GM19324 (cell line): ENCODE data around the gene CA5A.
"Not testable (repeated sequence)": the region's sequence is repeated elsewhere in the genome, so short reads cannot be mapped to it uniquely, and the experiment has no call there.

Experiments
- ATAC-seq: cut with Tn5 transposase; IDR thresholded peaks from one replicate; pipeline ENCODE4 v1.9.1; 2021; ENCODE audit warnings: mild to moderate bottlenecking, moderate library complexity; ENCODE audit not compliant: unreplicated experiment, low FRiP score

CA5A gene

DNA sequence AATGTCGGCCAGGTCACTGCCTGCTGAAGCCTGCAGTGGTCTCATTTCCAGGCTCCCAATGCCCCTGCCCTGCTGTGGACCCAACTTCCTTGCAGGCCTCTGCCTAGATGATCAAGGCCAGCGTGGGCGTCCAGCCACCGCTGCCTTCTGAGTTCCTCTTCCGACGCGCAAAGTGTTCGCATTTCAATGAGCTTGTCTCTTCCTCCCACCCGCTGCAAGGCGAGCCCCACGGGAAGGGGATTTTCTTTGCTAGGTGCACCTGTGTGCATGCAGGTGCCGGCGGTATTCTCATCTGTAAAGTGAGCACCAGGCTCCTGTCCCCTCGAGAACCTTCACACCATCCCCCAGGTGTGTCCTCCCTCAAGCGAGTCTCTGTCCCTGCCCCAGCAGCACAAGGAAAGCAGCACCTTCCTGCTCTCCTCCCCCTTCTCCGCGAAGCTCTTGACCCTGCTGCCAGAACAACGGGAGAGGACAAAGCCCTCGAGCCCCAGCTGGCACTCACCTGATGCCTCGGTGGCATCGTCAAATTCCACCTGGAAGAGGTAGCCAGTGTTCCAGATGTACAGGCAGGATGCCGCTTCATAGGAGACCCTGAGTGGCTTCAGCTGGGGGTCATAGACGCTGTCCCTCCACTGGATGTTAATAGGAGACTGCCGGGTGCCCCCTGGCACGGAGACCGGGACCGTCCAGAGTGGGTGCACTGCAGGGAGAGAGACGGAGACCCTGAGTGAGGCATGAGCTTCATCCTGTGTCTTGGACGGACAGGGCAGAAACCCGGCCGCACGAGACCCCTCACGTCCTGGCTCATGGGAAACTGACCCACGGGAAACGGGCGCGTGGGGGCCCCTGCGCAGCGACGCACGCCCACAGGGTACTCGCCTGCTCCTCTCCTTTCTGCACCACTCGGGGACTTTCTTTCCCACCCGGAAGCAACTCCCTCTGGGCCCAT is 9.8 kb downstream of the CA5A start:
- no peak for ATAC-seq

DNA sequence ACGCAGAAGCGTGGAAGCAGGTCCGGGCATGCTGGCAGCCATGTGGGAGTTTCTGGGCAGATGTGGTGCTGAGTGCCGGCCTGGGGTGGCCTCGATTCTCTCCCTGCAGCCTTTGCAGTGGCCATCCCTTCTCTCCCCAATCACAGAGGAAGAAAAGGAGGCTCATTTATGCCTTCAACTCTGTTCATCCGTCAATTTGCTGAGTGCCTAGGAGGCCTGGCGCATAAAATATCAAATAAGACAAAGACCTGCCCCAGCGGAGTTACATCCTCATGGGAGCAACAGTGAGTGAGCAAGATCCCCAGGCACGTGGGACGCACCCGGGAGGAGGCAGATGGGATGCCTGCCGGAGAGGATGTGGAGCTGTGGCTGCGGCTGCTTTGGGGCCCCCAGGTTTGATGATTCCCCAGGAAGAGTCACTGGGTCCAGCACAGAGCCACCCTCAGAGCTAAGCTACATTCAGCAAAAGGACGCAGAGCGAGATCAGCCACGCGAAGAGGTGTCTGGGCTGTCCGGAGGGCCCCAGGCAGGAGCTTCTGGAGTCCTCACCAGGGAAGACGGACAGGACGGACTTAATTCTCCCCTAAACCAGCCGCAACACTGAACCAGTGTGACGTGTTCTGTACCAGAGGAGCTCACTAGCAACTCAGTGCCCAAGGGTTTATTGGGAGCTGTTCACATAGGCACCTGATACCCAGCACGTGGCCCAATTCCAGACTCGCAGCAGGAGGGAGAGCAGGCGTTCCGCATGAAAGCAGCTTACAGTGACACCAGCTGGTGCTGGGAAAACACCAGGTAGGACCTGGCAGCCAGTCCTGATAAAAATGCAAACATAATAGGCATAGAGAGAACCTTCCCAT is 11.3 kb downstream of the CA5A start:
- no peak for ATAC-seq

DNA sequence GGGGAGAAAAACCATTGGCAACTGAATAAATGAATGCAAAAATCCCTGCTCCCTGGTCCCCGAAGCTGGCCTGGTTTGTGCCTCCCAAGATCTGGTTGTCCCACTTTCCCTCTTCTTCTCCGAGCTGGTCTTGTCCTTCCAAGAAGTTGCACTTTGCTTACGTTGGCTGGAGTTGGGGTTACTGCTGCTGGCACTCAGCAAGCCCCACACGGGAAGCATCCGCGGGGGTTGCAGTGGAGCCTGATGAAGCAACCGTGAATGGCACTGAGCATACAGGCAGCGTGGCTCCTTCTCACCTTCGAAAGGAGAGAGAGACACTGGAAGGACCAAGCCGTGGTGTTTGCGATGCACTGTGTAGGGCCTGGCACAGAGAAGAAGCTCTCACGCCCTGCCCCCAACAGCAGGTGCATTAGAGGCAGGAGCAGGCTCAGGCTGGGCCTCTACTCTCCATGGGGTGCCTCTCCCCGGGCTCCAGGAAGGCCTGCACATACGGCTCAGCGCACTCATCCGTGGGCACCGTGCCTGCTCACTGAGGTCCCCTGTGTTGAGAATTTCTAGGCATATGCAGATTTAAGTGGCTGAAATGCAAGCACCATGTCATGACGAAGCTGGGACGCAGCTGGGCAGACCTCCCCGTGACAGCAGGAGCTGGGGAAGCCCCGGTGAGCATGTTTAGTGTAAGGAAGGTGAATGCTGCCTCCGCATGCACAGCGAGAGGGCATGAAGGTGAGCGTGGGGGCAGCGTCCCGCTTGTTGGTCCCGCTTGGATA is 12.1 kb downstream of the CA5A start:
- ATAC-seq = no peak

DNA sequence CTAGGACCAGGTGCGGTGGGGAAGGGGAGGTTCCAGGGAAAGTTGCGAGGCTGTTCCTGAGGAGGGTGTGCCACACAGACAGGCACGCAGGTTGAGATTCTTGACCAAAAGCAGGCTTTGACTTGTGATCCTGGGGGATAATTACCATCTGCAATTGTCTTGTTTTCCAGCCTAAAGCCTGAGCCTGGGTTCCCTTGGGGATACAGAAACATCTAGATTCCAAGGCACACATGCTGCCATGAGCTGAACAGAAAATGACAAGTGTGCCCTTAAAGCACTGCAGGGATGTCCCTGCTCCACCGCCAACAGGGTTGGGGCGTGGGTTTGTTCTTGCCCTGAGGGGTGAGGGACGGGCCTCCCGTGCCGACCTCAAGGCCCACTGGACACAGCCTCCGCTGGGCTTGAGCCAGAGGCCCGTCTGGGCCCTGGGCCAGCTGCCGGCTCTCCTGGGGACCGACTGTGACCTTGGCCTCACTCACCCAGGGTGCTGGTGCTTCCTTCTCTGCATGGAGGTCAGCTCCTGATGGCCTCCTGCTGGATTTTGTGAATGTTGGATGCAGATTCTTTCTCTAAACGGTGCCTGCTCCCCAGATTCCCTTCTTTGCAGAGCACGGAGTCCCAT is 14.0 kb downstream of the CA5A start:
- no peak for ATAC-seq

DNA sequence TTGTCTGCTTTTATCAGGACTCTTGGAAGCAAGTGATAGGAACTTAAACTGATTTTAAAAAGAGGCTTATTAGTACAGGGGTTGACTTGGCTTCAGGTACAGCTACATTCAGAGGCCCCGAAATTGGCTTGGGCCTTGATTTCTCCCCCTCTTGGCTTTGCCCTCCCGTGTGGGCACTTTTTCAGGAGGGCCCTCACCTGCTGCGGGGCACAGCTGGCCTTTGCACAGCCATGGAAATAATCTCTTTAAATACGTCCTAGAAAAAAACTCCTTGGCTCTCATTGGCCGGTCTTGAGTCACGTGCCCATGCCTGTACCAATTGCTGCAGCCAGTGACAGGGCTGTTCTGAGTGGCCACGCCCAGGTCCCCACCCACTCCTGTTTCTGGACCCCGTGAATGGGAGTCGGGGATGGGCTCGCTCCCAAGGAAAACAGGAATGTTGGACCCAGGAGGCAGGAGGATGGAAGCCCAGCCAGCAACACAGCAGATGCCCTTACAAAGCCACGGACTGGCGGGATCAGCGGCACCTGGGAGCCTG is 15.0 kb downstream of the CA5A start:
- no peak for ATAC-seq

DNA sequence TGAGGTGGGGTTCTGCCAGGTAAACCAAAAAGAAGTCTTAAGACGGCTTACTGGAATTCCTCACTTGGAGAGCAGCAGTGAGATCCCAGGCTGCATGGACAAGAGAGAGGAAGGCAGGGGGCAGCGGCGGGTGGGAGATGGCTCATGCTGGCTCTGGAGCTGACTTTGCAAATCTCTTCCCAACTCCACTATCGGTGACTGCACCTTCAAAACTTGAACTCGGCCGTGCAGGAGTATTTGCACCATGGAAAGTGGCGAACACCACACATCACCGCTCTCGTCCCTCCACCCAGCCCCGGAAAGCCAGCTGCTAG is 16.7 kb downstream of the CA5A start:
- ATAC-seq = no peak

DNA sequence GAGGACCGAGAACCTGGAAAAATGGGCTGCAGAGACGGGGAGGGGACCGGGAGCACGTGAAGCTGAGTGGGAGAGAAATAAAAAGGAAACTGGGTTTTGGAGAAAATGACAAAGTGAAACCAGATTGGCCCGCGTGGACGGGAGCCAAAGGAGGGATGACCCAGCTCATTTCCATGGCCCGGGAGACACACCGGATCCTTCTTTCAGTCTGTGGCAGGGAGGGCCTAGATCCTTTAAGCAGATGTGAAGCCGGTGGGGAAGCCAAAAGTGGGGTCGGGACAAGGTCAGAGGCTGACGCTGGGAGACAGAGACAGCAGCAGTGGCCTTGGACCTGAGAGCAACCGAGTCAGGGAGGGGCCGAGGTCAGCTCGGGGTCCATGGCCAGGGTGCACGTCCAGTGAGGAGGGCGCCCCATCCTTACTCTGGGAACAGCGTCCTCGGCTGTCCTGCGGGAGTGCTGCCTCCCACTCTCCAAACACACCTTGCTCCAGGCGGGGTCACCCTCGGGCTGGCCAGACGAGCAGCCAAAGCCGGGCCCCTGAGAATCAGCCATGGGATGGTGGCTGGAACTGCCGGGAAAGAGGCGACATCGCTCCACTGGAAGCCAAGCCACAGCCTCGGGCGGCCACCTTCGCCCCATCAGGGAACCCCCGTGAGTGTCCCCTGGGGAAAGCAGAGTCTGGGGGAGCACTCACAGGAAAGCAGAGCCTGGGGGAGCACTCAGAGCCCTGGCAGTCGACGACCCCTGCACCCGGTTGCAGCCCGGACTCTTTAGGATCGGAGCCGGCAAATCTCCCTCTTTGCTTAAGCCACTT is 17.3 kb downstream of the CA5A start:
- ATAC-seq = no peak

DNA sequence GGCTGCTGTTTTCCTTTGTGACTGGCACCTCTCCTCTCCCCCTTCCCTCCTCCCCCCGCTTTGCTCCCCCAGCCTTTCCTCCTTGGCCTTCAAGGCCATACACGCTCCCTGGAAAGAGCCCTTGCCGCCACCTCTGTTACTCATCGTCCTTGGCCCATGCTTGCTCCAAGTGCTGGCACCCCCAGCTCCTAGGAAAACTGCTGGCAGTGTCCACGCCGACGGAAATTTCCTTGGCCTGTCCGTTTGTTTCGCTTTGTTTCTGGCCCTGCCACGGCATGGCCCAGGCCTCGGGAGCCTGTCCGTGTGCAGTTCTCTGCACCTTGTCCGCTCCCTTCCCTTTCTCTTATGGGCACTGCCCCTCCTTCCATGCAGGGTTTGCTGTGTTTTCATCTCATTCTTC is 18.0 kb downstream of the CA5A start:
- ATAC-seq = no peak

DNA sequence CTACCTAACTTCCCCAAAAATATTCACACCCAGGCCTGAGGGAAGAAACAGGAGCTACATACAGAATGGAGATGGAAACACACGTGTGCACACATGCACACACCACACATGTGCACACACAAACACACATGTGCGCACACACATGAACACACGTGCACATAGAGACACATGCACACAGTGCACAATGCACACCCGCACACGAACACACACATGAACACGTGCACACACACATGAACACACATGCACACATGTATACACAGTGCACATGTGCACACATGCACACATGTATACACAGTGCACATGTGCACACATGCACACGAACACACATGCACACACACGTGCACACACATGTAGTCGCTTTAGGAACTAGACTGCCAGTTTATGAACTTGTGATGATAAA is 18.8 kb downstream of the CA5A start:
- no peak for ATAC-seq

DNA sequence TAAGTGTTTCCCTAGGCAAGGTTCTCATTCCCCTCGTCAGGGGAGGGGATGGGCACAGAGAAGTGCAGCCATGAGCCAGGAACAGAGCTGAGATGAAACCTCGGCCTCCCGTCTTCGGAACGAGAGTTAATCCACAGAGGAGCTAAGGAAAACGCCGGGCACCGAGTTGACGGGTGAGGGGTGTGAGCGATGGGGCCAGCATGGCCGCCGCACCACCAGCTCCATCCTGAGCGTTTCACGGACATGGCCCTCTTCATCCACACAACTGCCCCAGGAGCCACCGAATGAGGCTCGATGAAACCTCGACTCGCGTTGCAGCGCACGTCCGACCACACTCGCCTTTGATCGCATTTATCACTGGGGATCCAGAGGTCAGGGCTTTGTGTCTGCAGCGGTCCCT is 21.5 kb downstream of the CA5A start:
- ATAC-seq = no peak

DNA sequence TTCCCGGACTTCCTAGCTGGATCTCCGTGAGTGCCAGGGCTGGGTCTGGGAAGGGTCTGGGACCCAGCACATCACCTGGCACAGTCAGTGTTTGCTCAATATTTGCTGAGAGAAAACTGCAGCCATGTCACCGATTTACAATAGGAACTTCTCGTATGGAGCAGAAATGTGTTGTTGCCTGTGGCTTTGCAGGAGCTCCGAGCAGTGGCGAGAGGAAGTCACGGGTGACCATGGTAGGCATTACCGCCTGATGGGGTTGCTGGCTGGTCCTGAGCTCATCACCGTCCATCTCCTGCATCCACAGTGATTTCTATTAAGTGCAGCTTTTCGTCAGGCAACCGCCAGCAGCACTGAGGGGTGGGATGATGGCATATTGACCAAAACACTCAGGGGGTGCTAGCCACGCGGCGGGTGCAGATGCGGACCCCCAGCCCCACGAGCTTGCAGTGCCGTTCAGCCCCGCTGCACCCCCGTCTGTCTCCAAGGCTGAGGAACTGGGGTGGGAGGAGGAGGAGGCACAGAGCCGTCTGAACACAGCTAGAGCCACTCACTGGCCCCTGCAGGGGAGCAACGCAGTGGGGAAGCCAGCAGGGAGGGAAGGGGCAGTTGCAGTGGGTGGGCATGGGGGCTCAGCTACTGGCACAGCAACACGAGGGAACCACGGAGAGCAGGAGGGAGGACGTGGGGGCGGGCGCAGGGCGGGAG is 22.2 kb downstream of the CA5A start:
- not testable (repeated sequence) for ATAC-seq

DNA sequence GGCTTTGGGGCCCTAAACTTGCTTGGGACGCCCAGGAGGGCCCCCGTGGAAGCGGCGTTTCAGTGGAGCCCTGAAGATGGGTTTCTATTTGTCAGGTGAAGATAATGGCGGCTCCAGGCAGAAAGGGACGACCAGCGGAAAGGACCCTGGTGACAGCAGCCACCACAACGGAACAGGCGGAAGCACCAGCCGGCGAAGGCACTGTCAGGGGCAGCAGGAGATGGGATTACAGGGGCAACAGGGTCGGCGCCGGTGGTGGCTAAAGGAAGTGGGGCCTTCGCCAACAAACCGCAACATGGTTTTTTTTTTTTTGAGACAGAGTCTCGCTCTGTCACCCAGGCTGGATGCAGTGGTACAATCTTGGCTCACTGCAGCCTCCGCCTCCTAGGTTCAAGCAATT is 23.6 kb downstream of the CA5A start:
- ATAC-seq = not testable (repeated sequence)

DNA sequence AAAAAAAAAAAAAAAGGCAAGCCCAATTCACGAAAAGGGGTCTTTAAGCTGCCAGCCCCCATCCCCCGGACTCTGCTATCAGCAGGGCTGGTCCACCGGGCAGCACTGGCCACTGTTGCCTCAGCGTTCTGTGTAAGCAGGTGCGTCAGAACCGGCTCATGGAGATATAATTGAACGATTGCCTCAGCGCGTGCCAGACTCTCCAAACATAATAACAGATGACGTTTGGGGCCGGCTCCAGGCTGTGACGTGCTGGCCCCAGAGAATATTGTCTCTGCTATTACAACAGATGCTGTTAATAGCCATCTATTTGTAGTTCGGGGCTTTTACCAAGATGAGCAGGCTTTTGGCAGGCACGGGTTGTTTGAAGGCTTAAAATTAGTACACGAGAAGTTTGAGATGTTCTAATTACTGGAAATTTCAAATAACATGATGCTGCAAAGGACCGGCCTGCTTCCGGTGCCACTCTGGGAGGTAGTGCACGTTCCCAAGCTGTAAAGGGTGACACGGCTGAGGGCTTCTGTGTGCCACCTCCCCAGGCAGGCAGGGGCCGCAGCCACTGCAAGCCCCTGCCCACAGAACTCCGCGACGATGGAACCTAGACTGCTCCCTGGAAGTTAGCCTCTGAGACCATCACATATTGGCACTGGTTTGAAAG is 25.1 kb downstream of the CA5A start:
- not testable (repeated sequence) for ATAC-seq

DNA sequence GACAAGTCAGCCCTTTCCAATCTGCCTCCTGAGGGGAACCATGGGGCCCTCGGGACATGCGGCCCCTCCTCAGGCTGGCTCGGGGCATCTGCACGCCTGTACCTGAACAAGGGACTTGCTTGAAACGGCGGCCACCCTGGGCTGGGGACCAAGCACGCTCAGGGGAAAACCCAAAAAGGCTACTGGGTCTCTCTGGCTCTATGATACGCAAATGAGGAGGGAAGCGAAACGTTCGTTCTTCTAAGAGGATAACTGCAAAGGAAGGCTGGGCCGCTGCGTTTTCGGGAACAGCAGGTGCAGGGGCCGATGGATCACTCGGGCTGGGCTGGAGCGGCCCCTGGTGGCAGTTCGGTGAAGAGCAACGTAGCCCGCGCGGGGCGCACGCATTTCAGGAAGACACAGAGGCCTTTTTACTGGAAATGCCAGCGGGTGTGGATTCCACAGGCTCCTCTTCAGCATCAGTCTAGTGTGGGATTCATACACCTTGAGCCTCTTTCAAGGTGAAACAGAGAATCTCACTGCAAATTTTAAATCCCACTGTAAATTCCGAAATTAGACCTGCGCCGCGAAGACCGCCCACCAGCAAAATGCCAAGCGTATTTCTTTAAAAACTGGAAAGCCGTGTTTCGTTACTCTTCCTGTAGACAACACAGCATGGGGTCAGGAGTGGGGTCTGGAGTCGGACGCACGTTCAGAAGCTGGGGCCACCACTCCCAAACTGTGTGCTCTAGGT is 27.0 kb downstream of the CA5A start:
- ATAC-seq = not testable (repeated sequence)

DNA sequence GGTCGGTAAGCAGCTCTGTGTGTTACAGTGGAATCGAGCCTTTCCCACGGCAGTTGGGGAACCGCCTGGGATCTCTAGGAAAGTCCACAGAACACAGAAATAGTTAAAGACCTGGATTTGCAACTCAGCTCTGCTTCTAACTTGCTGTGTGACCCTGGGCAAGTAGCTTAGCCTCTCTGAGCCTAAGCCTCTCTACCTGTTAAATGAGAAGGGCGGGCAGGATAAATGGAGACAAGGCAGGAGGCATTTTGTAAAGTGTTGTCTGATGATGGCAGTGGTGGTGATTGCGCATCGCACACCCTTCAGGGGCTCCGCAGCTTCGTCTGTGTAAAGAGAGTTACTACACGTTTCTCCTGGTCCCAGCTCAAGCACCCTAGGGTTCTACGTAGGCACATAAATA is 28.2 kb downstream of the CA5A start:
- not testable (repeated sequence) for ATAC-seq

DNA sequence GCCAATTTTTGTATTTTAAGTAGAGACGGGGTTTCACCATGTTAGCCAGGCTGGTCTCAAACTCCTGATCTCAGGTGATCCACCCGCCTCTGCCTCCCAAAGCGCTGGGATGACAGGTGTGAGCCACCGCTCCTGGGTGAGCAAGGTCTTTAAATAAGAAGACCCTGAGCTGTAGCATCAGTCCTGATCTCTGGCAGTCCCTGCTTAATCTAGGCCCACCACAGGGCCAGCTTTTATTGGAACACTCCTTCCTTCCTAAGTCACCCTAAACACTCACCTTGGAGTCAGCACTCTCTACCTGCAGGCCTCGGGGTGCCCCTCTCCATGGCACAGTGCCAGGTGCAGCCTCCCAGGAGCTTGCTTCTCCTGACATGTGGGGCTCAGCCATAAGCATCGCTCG is 30.8 kb downstream of the CA5A start:
- not testable (repeated sequence) for ATAC-seq

DNA sequence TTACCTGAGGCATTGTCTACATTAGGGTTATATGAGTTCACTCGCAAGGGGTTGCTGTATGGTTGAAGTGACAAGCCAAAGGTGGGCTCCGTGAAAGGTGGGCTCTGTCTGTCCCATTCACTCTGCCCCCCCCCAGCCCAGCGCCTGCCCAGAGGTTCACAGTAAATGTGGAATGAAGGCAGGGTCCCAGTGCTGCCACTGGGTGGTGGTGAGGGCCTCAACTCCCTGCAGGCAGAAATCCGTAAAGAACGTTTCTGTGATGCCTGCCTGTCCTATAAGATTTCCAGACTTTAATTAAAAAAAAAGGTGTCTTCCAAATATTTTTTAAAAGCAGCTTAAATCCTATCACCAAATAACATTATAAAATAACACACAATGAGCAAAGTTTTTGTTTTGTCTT is 31.4 kb downstream of the CA5A start:
- not testable (repeated sequence) for ATAC-seq

DNA sequence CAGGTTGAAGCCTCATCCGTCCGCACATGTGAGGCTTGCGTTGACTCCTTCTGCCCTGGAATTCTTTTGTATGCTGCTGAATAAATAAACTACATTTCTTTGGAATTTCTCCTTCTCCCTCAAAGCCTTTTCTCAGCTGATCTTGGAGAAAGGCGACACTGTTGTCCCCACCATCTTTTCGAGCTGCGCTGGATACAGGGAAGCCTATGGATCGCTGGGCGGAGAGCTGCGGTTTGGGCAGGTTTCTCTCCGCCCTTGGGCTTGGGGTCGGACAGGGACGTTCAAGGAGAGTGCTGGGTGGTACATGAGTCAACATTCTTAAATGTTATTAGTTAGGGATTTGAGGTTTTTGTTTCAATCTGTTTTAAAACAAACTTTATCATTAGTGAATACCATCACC is 35.8 kb downstream of the CA5A start:
- ATAC-seq = not testable (repeated sequence)
